B cell (primary cell): Measurements from ENCODE around the gene CDC26. TPM values are rescaled to one million over a fixed set of nuclear protein-coding genes. Genes with fewer than 3 reads are reported as not detected.

Experiments
- ATAC-seq: fragments of 200-7000 bp; cut with Tn5 transposase; one replicate; pipeline ENCODE4 v1.10.0; 2021; ENCODE audit warnings: low read depth, mild to moderate bottlenecking, moderate number of reproducible peaks, moderate library complexity
- CTCF ChIA-PET: fragments of 350-600 bp; sonication (Branson Sonifier 250); formaldehyde crosslinking; loops from one replicate; lab custom pipeline; 2021; ENCODE audit warnings: antibody characterized with exemption, inconsistent platforms; lab: Charles Lee
- POLR2A ChIA-PET: fragments of 350-600 bp; sonication (Branson Sonifier 250); formaldehyde crosslinking; loops from one replicate; lab custom pipeline; 2021; ENCODE audit warnings: antibody characterized with exemption; lab: Charles Lee
- DNase-seq: peaks from one replicate; pipeline ENCODE4 v3.0.0; 2013
- H2AFZ ChIP-seq: 2 replicates; pipeline ENCODE4 v1.6.1; 2012; ENCODE audit warnings: mild to moderate bottlenecking, low read depth, low read length; ENCODE audit not compliant: insufficient read depth, poor library complexity, severe bottlenecking
- H3K27ac ChIP-seq, 2 donors: 1 replicate in 1 of 2; 2 replicates in 1 of 2; pipeline ENCODE4 v1.5.1; 2012 to 2013; ENCODE audit warnings: low read length in 2 of 2, mild to moderate bottlenecking in 2 of 2, moderate library complexity in 1 of 2
- H3K27me3 ChIP-seq, 4 experiments: fragments of 200-600 bp in 1 of 4; sonication (generic) in 1 of 4; replicated peaks in 1 of 4; 1 replicate in 2 of 4; 2 replicates in 2 of 4; pipeline versions ENCODE4 v1.6.1 to v1.7.0; 2013 to 2016; ENCODE audit warnings: low read length in 3 of 4, mild to moderate bottlenecking in 2 of 4, mixed read lengths in 1 of 4, moderate library complexity in 1 of 4; ENCODE audit not compliant: insufficient read depth in 4 of 4, control insufficient read depth in 3 of 4; ENCODE audit errors: control extremely low read depth in 1 of 4
- H3K36me3 ChIP-seq, 2 experiments: replicated peaks in 1 of 2; 1 replicate in 1 of 2; 2 replicates in 1 of 2; pipeline versions ENCODE4 v1.6.1 to v1.7.1; 2013; ENCODE audit warnings: low read length in 1 of 2; ENCODE audit not compliant: insufficient read depth in 2 of 2, control insufficient read depth in 1 of 2; ENCODE audit errors: control extremely low read depth in 1 of 2, extremely low read depth in 1 of 2
- H3K4me1 ChIP-seq, 2 donors: fragments of 200-600 bp in 1 of 2; sonication (generic) in 1 of 2; 1 replicate in 1 of 2; 2 replicates in 1 of 2; pipeline versions ENCODE4 v1.5.1 to v1.6.1; 2013 to 2017; ENCODE audit warnings: low read length in 2 of 2; ENCODE audit not compliant: control insufficient read depth in 2 of 2, insufficient read depth in 2 of 2
- H3K4me2 ChIP-seq: replicated peaks from 2 replicates; pipeline ENCODE3; 2012; ENCODE audit warnings: mild to moderate bottlenecking, low read depth, low read length; ENCODE audit not compliant: poor library complexity, severe bottlenecking
- H3K4me3 ChIP-seq, 5 experiments: fragments of 200-600 bp in 1 of 5; sonication (generic) in 1 of 5; 1 replicate in 3 of 5; 2 replicates in 2 of 5; pipeline versions ENCODE4 v1.5.1 to v1.7.0; 2011 to 2016; ENCODE audit warnings: low read length in 4 of 5, mild to moderate bottlenecking in 4 of 5, low read depth in 2 of 5, control low read depth in 1 of 5, moderate library complexity in 1 of 5; ENCODE audit not compliant: insufficient read depth in 1 of 5; ENCODE audit errors: control extremely low read depth in 1 of 5, extremely low read depth in 1 of 5
- H3K79me2 ChIP-seq: fragments of 200-600 bp; sonication (generic); one replicate; pipeline ENCODE4 v1.6.0; 2016; ENCODE audit warnings: low read length; ENCODE audit not compliant: control insufficient read depth, insufficient read depth
- H3K9ac ChIP-seq: fragments of 200-600 bp; sonication (generic); 2 replicates; pipeline ENCODE4 v1.6.1; 2017; ENCODE audit warnings: mild to moderate bottlenecking, low read length, moderate library complexity
- H3K9me3 ChIP-seq, 3 donors: one replicate each; pipeline versions ENCODE4 v1.6.1 to v1.7.1; 2013; ENCODE audit warnings: low read length in 2 of 3; ENCODE audit not compliant: control insufficient read depth in 2 of 3, insufficient read depth in 1 of 3; ENCODE audit errors: control extremely low read depth in 1 of 3
- H4K20me1 ChIP-seq: 2 replicates; pipeline ENCODE4 v1.6.0; 2012; ENCODE audit warnings: mild to moderate bottlenecking, low read length; ENCODE audit not compliant: insufficient read depth, control insufficient read depth, poor library complexity, severe bottlenecking
- H3K27ac Mint-ChIP-seq: one replicate; pipeline ENCODE4 v1.8.0; 2021; ENCODE audit warnings: mixed read lengths
- H3K27me3 Mint-ChIP-seq: one replicate; pipeline ENCODE4 v1.8.0; 2021; ENCODE audit warnings: mixed read lengths
- H3K4me1 Mint-ChIP-seq: one replicate; pipeline ENCODE4 v1.8.0; 2021; ENCODE audit warnings: mixed read lengths
- H3K4me3 Mint-ChIP-seq: one replicate; pipeline ENCODE4 v1.8.0; 2021; ENCODE audit warnings: mixed read lengths
- H3K9me3 Mint-ChIP-seq: one replicate; pipeline ENCODE4 v1.8.0; 2022; ENCODE audit warnings: mixed read lengths; ENCODE audit not compliant: insufficient read depth
- CTCF ChIP-seq: fragments of 200-600 bp; IDR thresholded peaks from one replicate; pipeline ENCODE4 v1.8.0; 2022; ENCODE audit warnings: antibody characterized with exemption, mild to moderate bottlenecking
- EZH2 ChIP-seq: IDR thresholded peaks from 2 replicates; pipeline ENCODE4 v1.6.1; 2012; ENCODE audit warnings: borderline replicate concordance, low read depth, mild to moderate bottlenecking, moderate library complexity, low read length; ENCODE audit not compliant: insufficient read depth, poor library complexity, severe bottlenecking
- whole genome bisulfite sequencing: methylation state at CpG from one replicate; pipeline ENCODE4 v1.1.5; 2013; ENCODE audit warnings: missing lambda C conversion rate; ENCODE audit not compliant: insufficient coverage; 5-methylcytosine and 5-hydroxymethylcytosine counted together
- intact Hi-C: fragments of 100-400 bp; cut with micrococcal nuclease; formaldehyde crosslinking; loops from one replicate; pipeline ENCODE4 v1.10.0; 2022
- polyA plus RNA-seq: library from polyadenylated mRNA; depleted of rRNA; stranded (reverse); fragments of >200 nt; gene quantifications from 2 replicates; pipeline ENCODE4 v1.2.3, GENCODE V29; 2012
- total RNA-seq, 2 donors: library from RNA; stranded (reverse); fragments of 120-200 nt in 1 of 2; gene quantifications; 1 replicate in 1 of 2; 2 replicates in 1 of 2; pipeline versions ENCODE4 v1.2.3 to v1.2.4, GENCODE V29; 2013 to 2022

The CDC26 gene
- total and polyA plus RNA-seq, 2 donors (not counting 1 experiment from before 2014, with no cell fraction given) = 14.8 to 32.9 TPM

GRCh38 chr9:113257863-113258262, 17.5 kb downstream of the CDC26 start:
- intact Hi-C loops = no loop called here
- Mint-ChIP-seq H3K27ac (no peak overlapping the region), H3K4me3 (no peak overlapping the region), H3K4me1 (no peaks in the 10 kb centered on the region), H3K27me3 (no peaks in the 10 kb centered on the region), H3K9me3 (no peaks in the 10 kb centered on the region)
- POLR2A ChIA-PET = no interaction called here
- Histone ChIP-seq H3K79me2 (no peaks in the 10 kb centered on the region), H3K9ac (no peak overlapping the region), H3K4me1 (no peaks in the 10 kb centered on the region), H3K4me2 (no peak overlapping the region), H2AFZ (no peak overlapping the region), H4K20me1 (no peaks in the 10 kb centered on the region), H3K27ac (no peak overlapping the region), H3K4me3 (no peak overlapping the region), H3K36me3 (peaks cover 1 to 17% of the 10 kb centered on the region in 2 experiments), H3K9me3 (no peaks in the 10 kb centered on the region), H3K27me3 (no peaks in the 10 kb centered on the region)
- DNase-seq (no peak), ATAC-seq (no peak)
- TF ChIP-seq CTCF (no peak), EZH2 (no peak)
- CTCF ChIA-PET = interaction anchor here (0.9 kb wide), 1 partner anchor 324 kb away, joined by 3 read pairs; no protein-coding TSS in a partner anchor
- WGBS = no CpG with 5 or more reads among the region's 3 CpGs

GRCh38 chr9:113255438-113255837, 19.9 kb downstream of the CDC26 start:
- no peak for TF ChIP-seq CTCF
- TF ChIP-seq EZH2 = no peak
- Histone ChIP-seq H3K4me1 (no peaks in the 10 kb centered on the region), H3K9me3 (peaks cover 0 to 4% (median 0%) of the 10 kb centered on the region in 3 donors), H3K4me2 (no peak overlapping the region), H3K36me3 (peaks cover 1 to 17% of the 10 kb centered on the region in 2 experiments), H3K9ac (no peak overlapping the region), H2AFZ (no peak overlapping the region), H3K79me2 (no peaks in the 10 kb centered on the region), H3K27ac (no peak overlapping the region), H4K20me1 (no peaks in the 10 kb centered on the region), H3K27me3 (no peaks in the 10 kb centered on the region), H3K4me3 (no peak overlapping the region)
- Mint-ChIP-seq H3K9me3 (peaks cover 3% of the 10 kb centered on the region), H3K27me3 (no peaks in the 10 kb centered on the region), H3K27ac (no peak overlapping the region), H3K4me1 (no peaks in the 10 kb centered on the region), H3K4me3 (no peak overlapping the region)
- 100% methylated on average over 4 of the region's 6 CpGs for WGBS
- DNase-seq (no peak), ATAC-seq (no peak)
- CTCF ChIA-PET = interaction anchor here (2.0 kb wide), 1 partner anchor 18 kb away, joined by 10 read pairs; no protein-coding TSS in a partner anchor
- intact Hi-C loops = no loop called here
- POLR2A ChIA-PET = no interaction called here
